Stimulated activated CD4-positive, alpha-beta T cell treated with anti-CD3 and anti-CD28 coated beads, Interleukin-2, amount 100 ng/mL, for 4 hours (primary cell): ENCODE data around the gene BPIFA2.

Experiments used
- DNase-seq: peaks from one replicate; pipeline ENCODE4 v3.0.0-alpha.2; 2020; ENCODE audit warnings: low read depth

The BPIFA2 gene

DNA sequence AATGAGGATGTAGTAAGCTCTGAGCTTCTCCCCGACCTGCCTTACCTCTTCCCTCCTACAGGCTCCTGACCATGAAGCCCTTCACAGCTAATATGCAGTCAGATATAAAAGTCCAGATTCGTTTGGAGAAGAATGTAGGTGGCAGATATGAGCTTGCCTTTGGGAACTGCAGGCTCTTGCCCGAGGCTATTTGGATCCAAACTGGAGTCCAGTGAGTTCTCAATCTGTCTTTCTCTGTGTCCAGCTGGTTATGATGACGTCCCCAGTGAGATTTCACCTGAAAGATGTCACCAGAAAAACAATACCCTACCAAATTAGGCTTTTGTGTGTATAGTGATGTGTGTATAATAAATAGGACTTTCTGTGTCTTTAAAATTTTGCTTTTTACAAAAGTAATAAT is 34.5 kb downstream of the BPIFA2 start:
- DNase-seq = no peak

DNA sequence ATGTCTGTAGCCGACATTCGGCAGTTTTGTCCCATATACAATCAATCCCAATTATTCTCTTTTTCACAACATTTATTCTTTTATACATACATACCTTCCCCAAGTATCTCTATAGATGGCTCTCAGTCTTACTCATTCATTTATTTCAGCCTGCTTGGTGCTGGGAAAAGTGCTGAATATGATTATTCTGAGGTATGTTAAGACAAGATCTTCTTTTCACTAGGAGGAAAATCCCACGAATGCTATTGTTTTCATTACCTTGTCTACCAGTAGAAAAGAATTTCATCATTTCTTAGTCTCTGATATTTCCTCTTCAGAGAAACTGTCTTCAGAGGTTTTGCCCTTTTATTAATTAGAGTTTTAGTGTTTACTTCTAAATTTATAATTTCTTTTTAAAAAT is 35.5 kb downstream of the BPIFA2 start:
- no peak for DNase-seq

- no peak for DNase-seq
Measured at GRCh38 chr20:33209789-33210188, 41.8 kb downstream of the BPIFA2 start.

DNA sequence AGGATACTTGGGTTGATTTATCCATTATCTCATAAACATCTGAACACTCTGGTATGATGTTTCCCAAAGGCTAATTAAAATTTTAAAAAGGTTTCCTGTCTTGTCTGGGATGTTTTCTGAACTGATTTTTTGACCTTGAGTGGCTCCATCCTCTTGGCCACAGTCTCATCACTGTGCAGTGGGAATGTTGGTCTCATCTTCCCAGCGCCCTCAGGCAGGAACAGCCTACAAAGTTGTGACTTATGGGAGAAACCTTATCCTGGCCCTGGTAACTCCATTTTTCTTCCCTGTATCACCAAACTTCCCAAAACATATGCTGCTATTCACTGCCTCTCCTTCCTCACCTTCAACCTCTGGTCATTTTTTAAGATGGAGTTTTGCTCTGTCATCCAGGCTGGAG is 42.4 kb downstream of the BPIFA2 start:
- DNase-seq = no peak

- no peak for DNase-seq
Measured at GRCh38 chr20:33211817-33212424, 44.0 kb downstream of the BPIFA2 start.

DNA sequence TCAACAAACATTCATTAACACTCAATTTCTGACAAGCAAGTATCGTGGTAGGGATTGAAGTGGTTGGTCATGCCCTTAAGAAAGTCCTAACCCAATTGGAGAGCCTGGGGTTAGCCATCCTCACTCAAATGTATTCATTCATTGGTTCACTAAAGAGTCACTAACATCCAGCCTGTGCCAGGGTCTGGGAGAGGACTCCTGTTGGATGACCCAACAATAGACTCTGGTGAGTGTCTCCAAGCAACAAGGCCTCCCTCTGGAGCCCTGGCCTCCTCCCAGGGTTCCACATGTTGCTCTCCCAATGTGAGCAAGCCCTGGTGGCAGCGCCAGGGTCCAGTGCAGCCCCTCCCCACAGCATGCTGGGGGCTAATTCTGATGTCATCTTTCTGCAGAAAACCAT is 49.1 kb downstream of the BPIFA2 start, which contains the start of gene BPIFA3:
TSS of gene BPIFA3 (plus strand) at position 301 of the 400 bp plus-strand sequence. CDS start 185 bp downstream, outside the sequence.
- no peak for DNase-seq

- no peak for DNase-seq
Measured at GRCh38 chr20:33224399-33224798, 56.4 kb downstream of the BPIFA2 start.

DNA sequence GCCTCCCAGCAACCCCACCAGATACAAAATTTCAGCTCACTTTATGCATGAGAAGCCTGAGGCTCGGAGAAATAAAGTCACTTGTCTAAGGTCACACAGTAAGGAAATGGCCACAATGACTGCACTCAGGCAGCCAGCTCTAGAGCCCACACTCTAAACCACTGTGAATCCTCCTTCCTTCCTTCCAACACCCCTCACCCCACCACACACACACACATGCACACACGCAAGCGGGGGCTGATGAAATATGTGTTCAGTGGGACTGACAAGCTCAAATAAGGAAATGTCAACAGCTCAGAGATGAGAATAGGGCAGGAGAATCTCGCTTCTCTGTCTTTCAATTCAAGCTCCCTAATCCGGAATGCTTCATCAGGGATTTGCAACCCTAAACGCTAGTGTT is 61.9 kb downstream of the BPIFA2 start:
- DNase-seq = no peak
